MG63 (cell line): ENCODE results near the gene CACNA2D3. TPM values are rescaled to one million over a fixed set of nuclear protein-coding genes. Genes with fewer than 3 reads are reported as not detected.

Experiments used
- DNase-seq: peaks from one replicate; pipeline ENCODE4 v3.0.0-alpha.2; 2020
- H3K27me3 ChIP-seq: fragments of 250-450 bp; sonication (Bioruptor Pico); 2 replicates; pipeline ENCODE4 v1.5.1; 2020; ENCODE audit warnings: mild to moderate bottlenecking, moderate library complexity
- H3K36me3 ChIP-seq: fragments of 250-450 bp; sonication (Bioruptor Pico); 2 replicates; pipeline ENCODE4 v1.5.1; 2020; ENCODE audit warnings: mild to moderate bottlenecking, moderate library complexity
- H3K4me3 ChIP-seq: fragments of 250-450 bp; sonication (Bioruptor Pico); 2 replicates; pipeline ENCODE4 v1.5.1; 2020; ENCODE audit warnings: mild to moderate bottlenecking, moderate library complexity
- H3K9me3 ChIP-seq: fragments of 250-450 bp; sonication (Bioruptor Pico); 2 replicates; pipeline ENCODE4 v1.5.1; 2020; ENCODE audit warnings: mild to moderate bottlenecking, moderate library complexity
- total RNA-seq: library from RNA; depleted of rRNA; stranded (reverse); fragments of >200 nt; shearing (Covaris generic); gene quantifications from 2 replicates; pipeline ENCODE4 v1.2.3, GENCODE V29; 2014; ENCODE audit warnings: low replicate concordance

The CACNA2D3 gene
- total RNA-seq, 1 experiment from 2014 or later = 2.0 TPM

DNA sequence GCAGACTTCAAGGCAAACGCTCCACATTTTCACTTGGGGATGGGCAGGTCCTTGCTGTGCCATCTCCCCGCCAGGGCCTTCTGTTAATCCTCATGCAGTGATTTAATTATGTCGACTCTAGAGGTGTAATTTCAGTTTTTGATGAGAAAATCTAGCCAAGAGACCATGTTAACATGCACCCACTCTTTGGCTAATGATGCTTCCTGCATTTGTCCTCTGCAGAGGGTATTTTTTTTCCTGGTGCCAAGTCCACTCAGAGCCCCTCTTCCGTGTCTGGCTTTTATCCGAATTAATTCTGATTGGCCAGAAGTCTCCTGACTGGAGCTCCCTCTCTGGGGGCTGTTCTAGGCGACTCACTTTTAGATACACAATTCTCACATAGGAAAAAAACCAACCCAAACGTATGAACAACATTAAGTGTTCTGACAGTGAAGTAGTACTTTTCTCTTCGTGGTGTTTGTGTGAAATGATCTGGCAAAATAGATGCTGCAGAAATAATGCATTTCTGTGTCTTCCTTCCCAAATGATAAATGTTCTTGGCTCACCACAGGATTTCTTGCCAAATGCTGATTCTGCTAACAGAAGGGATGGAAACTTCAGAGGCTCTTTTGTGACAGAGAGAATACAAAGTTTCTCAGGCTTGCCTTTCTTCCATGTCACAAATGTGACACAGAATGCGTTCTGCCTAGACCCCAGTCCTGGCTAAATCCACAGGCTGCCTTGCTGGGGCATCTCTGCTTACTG is 190.0 kb downstream of the CACNA2D3 start:
- DNase-seq = no peak
- Histone ChIP-seq H3K4me3 (no peak overlapping the region), H3K27me3 (no peaks in the 10 kb centered on the region), H3K9me3 (no peaks in the 10 kb centered on the region), H3K36me3 (no peaks in the 10 kb centered on the region)

DNA sequence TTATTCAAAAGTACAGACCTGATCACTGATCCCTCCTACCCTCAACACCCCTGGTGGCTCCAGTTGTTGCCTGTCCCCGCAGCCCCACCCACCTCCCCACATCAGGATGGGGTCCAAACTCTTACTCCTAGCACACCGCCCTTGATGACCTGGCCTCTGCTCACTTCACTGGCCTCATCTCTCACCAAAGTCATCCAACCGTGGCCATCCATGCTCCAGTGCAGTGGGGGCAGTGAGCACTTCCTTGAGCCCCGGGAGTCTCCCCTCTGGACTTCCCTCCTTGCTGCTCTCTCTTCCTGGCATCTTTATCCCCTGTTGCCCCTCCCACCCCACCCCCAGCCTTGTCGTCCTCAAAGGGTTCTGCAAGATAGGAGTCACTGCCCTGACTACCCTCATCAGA is 191.1 kb downstream of the CACNA2D3 start:
- Histone ChIP-seq H3K36me3 (no peaks in the 10 kb centered on the region), H3K27me3 (no peaks in the 10 kb centered on the region), H3K9me3 (no peaks in the 10 kb centered on the region), H3K4me3 (no peak overlapping the region)
- DNase-seq = no peak

DNA sequence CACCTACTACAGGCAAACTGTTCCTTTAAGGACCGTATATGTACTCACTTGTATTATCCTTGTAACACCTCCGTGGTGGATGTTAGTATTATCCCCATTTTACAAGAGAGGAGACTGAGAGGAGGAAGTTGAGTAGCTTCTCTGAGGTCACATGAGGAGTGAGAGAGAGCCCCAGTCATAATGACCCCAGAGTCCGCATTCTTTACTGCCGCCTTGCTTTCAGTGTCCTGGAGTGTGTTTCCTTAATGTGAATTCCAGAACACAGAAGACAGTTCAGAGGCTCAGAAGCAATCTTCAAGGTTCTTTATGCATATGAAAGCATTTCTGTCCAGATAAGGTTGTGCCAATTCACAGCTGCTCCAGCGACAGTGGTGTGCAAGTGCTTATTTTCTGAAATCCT is 199.2 kb downstream of the CACNA2D3 start:
- H3K4me3 ChIP-seq = no peak overlapping the region
- no peaks in the 10 kb centered on the region for H3K9me3 ChIP-seq
- DNase-seq = no peak
- H3K27me3 ChIP-seq = no peaks in the 10 kb centered on the region
- no peaks in the 10 kb centered on the region for H3K36me3 ChIP-seq

DNA sequence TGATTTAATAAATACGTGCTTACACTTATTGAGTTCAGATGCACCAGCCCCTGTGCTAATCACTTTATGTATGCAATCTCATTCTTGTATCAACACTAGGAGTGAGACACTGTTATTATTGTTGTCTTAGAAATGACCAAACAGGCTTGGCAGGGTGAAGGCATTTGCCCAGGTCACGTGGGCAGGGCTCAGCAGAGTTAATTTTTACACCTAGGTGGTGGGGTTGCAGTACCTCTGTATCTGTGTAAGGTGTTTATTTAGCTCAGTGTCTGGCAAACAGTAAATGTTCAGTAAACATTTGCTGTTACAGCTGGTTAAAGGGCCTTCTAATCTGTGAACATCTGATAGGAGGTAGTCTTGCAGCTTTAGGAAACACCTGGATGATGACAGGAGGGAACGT is 200.0 kb downstream of the CACNA2D3 start:
- no peak overlapping the region for H3K4me3 ChIP-seq
- no peaks in the 10 kb centered on the region for H3K36me3 ChIP-seq
- no peak for DNase-seq
- H3K27me3 ChIP-seq = no peaks in the 10 kb centered on the region
- H3K9me3 ChIP-seq = no peaks in the 10 kb centered on the region

DNA sequence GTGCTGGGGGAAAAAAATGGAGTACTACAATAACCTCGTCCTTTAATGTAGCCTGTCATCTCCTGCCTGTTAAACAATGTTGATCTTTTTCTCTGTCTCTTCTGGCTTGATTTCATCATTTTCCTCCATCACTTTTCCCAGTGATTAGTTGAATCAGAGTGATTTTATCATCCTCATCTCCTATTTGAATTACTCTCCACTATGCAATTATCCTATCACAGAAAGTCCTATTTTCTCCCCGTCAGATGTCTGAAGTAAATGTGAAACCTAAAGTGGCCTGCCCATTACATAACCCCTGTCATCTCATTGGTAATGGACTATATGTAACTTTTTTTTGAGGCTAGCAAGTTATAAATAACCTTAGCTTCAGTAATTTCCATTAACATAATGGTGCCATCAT is 201.8 kb downstream of the CACNA2D3 start:
- H3K9me3 ChIP-seq = no peaks in the 10 kb centered on the region
- H3K4me3 ChIP-seq = no peak overlapping the region
- no peaks in the 10 kb centered on the region for H3K36me3 ChIP-seq
- DNase-seq = no peak
- no peaks in the 10 kb centered on the region for H3K27me3 ChIP-seq

DNA sequence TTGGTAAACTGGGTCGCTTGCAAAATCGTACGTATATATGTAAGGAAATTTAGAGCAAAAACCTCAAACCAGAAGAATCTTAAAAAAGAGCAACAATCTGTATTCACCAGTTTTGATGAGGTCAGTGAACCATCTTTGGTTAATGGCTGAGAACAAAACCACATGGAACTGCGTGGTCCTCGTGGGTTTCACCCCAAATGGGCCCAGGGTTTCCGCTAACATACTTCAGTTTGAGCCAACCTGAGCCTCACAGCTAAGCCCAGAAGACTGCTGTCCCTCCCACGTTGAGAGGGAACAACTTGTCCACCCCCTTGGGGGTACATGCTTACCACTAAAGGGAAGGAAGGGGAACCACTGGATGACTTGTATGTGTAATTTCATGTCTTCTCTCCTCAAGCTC is 204.6 kb downstream of the CACNA2D3 start:
- Histone ChIP-seq H3K9me3 (no peaks in the 10 kb centered on the region), H3K4me3 (no peak overlapping the region)
- DNase-seq = no peak

DNA sequence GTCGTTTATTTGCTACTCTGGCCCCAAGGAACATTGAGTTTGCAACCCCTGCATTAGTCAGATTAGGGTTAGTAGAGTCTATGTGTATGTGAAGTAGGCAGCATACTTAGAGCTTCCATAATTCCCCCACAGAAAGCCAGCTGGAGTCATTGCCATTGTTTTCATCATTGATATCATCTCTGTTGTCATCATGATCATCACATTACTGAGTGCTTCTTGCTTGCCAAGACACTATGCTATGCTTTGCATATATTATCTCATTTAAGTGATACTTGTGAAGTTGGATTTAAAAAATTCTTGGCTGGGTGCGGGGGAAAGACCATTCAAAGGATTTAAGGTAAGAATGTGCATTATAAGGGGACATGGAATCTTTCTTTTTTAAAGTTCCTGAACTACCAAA is 209.0 kb downstream of the CACNA2D3 start:
- no peak for DNase-seq
- no peaks in the 10 kb centered on the region for H3K36me3 ChIP-seq
- no peak overlapping the region for H3K4me3 ChIP-seq
- no peaks in the 10 kb centered on the region for H3K27me3 ChIP-seq
- no peaks in the 10 kb centered on the region for H3K9me3 ChIP-seq

More for the DNA sequence above, 204.6 kb downstream of the CACNA2D3 start:
- Histone ChIP-seq H3K27me3 (no peaks in the 10 kb centered on the region), H3K36me3 (no peaks in the 10 kb centered on the region)

DNA sequence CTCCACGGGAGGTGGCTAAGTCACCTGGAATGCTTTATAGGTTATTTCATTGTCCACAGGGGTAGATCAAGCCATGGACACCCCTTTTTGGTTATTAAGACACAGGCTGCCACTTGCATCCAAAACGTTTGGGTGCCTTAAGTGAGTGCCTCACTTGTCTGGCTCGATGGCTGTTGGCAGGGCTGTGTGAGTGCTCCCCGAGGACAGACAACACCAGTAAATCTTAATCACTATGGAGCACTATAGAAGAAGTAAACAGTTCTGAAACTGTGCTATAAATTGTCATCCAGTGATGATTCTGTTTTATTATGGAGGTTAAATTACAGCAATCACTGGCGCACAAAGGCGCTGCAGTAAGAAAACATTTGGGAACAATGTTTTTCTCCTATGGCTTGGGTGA is 215.5 kb downstream of the CACNA2D3 start:
- H3K27me3 ChIP-seq = no peaks in the 10 kb centered on the region
- DNase-seq = no peak
- H3K9me3 ChIP-seq = no peaks in the 10 kb centered on the region
- H3K4me3 ChIP-seq = no peak overlapping the region
- H3K36me3 ChIP-seq = no peaks in the 10 kb centered on the region

DNA sequence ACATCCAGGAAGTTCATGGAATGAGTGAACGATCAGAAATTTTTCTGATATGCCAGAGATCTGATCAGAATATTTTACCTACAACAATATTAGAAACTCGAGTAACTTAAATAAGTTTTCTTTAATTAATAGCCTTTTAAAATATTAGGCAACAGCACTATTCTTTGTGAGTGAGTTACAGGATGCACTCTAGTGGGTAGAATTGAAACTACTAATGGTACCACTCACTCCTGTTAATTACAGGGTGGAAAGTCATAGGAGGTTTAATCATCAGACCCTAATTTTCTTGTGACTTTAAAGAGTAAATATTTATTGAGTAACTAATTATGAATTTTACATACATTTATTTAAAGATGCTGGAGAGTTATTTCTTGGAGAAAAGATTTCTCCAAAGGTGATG is 217.3 kb downstream of the CACNA2D3 start:
- H3K27me3 ChIP-seq = no peaks in the 10 kb centered on the region
- H3K9me3 ChIP-seq = no peaks in the 10 kb centered on the region
- no peak for DNase-seq

DNA sequence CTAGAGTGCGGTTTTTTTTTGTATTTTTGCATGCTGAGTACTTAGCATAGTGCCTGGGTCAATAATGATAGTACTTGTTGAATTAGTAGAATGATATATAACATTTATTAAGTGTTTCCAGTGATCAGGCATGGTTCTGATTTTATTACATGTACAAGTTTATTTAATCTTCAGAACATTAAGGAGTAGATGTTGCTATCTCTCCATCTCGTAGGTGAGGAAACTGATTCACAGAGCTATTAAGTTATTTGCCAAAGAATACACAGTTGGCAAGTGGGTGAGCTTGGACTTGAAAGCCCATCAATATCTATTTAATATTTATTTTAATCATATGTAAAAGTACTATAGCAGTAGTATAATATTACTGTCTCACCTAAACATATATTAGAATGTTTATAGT is 219.5 kb downstream of the CACNA2D3 start:
- DNase-seq = no peak
- Histone ChIP-seq H3K4me3 (no peak overlapping the region), H3K27me3 (no peaks in the 10 kb centered on the region), H3K9me3 (no peaks in the 10 kb centered on the region), H3K36me3 (no peaks in the 10 kb centered on the region)

More for the DNA sequence above, 217.3 kb downstream of the CACNA2D3 start:
- no peak overlapping the region for H3K4me3 ChIP-seq
- H3K36me3 ChIP-seq = no peaks in the 10 kb centered on the region

DNA sequence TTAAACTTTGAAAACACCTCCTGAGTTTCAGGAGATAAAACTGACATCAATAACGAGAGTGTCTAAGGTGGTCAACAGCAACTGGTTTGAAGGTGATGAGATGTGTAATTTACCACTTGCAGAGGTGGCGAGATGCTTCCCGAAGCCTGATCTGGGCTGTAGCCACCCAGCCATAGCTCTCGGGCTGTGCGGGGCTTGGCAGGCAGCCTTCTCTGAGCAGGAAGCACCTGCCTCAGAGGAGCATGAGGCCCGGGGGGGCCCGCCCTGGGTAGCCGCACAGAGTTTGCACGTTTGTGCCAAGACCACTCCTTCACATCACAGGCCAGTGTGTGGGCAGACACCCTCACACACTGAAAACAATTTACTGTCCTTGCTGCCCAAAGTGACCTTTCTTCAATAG is 220.3 kb downstream of the CACNA2D3 start:
- DNase-seq = no peak
- H3K27me3 ChIP-seq = no peaks in the 10 kb centered on the region
- H3K9me3 ChIP-seq = no peaks in the 10 kb centered on the region
- no peaks in the 10 kb centered on the region for H3K36me3 ChIP-seq
- H3K4me3 ChIP-seq = no peak overlapping the region

DNA sequence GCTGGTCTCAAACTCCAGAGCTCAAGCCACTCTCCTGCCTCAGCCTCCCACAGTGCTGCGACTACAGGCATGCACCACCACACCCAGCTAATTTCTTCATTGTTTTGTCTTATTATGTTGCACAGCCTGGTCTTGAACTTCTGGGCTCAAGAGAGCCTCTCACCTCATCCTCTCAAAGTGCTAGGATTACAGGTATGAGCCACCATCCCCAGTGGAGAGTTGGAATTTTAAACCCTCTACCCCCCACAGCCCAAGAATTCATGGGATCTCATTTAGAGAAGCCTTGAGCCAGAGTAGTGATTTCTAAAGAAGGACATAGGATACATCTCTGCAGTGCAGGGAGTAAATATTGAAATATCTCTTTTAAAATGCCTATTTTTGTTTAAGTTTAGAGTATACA is 221.1 kb downstream of the CACNA2D3 start:
- no peaks in the 10 kb centered on the region for H3K9me3 ChIP-seq
- H3K27me3 ChIP-seq = no peaks in the 10 kb centered on the region
- no peak overlapping the region for H3K4me3 ChIP-seq
- H3K36me3 ChIP-seq = no peaks in the 10 kb centered on the region
- DNase-seq = no peak

DNA sequence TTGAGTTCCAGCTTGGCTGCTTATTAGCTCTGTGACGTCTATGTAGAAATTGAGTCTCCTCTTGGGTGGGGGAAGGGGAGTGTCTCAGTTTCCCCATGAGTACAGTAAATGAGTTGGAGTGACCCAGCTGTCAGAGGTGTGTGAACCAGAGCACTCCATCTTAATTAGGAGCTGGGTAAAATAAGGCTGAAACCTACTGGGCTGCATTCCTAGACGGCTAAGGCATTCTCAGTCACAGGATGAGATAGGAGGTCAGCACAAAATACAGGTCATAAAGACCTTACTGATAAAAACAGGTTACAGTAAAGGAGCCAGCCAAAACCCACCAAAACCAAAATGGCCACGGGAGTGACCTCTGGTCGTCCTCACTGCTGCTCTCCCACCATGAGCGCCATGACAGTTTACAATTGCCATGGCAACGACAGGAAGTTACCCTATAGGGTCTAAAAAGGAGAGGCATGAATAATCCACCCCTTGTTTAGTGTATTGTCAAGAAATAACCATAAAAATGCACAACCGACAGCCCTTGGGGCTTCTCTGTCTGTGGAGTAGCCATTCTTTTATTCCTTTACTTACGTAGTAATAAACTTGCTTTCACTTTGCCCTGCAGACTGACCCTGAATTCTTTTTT is 222.4 kb downstream of the CACNA2D3 start:
- Histone ChIP-seq H3K36me3 (no peaks in the 10 kb centered on the region), H3K4me3 (no peak overlapping the region), H3K27me3 (no peaks in the 10 kb centered on the region), H3K9me3 (no peaks in the 10 kb centered on the region)
- DNase-seq = no peak

DNA sequence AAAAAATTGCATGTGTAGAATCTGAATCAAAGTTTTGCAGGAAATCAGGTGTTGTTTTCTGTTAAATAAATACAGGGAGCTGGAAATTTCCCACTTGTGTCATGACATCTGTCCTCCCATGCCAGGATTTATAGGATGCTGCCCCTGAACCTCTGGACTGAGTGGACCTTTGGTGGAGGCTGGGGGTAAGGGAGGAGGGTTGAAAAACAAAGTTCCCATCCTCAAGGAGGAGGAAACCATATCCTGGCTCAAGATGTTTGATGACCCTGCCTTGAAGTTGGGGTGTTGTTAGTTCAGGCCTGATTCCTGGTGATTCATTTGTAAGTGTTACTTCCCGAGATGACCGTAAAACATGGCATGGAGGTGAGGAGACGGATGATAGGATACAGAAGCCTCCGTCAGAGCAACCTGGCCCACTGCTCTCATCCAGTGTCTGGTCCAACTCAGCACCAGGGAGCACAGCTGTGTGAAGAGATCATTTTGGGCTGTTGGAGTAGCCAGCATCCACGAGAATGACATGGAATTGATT is 223.6 kb downstream of the CACNA2D3 start:
- no peak for DNase-seq
- no peak overlapping the region for H3K4me3 ChIP-seq
- H3K27me3 ChIP-seq = no peaks in the 10 kb centered on the region
- no peaks in the 10 kb centered on the region for H3K36me3 ChIP-seq
- no peaks in the 10 kb centered on the region for H3K9me3 ChIP-seq

DNA sequence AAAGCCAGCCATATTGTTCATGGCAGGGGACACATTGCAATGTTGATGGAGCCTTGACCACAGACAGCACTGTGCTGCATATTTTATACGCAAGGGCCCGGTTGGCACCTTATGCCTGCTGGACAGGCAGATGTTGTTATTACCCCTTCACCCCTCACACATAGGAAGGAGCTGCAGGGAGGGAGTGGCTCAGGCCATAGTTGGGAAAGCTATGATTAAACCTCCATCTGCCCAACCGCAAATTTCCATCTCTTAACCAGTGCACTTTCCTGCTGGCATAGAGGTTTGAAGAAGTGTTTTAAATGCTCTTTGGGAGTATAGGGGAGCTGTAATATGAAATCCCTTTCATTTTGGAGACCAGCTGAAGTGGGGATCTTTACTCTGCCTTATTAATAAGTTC is 224.7 kb downstream of the CACNA2D3 start:
- no peaks in the 10 kb centered on the region for H3K27me3 ChIP-seq
- no peaks in the 10 kb centered on the region for H3K9me3 ChIP-seq
- no peak for DNase-seq
- H3K36me3 ChIP-seq = no peaks in the 10 kb centered on the region
- no peak overlapping the region for H3K4me3 ChIP-seq

DNA sequence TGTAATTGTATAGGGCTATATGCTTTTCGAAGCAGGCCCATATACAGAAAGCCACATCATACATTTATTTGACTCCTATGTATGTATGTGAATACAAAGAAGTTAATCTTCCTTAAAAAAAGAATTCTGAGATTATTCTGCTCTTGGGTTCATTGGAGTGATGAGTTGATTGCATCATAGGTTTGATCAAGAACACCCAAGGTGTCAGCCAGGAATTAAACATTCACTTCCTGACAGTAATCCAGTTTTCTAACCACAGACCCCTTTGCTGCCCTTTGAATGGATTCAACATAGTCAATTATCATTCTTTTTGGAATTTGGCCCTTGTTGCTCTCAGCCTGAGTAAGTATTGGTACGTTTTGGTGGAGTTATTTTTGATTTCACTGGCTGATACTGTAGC is 225.6 kb downstream of the CACNA2D3 start:
- Histone ChIP-seq H3K9me3 (no peaks in the 10 kb centered on the region), H3K27me3 (no peaks in the 10 kb centered on the region), H3K36me3 (no peaks in the 10 kb centered on the region), H3K4me3 (no peak overlapping the region)
- no peak for DNase-seq

DNA sequence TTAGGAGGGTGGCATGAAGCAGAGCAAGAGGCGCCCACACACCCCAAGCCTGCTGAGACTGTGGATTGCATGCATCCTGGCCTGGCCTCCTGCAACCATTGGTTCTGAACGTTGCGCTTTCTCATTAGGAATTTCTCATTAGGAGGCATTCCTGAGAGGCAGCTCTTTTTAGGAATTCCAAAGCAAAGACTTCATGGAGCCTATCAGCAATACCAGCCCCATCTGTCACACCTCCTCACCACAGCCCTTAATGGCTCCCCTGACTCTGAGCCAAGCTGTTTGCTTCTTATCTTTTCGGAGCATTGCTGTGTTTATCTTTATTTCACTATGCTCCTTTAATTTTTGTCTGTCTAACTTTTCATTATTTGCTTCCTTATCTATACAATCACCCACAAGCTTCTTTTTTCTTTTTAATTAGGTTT is 226.9 kb downstream of the CACNA2D3 start:
- no peaks in the 10 kb centered on the region for H3K9me3 ChIP-seq
- no peaks in the 10 kb centered on the region for H3K27me3 ChIP-seq
- H3K4me3 ChIP-seq = no peak overlapping the region
- H3K36me3 ChIP-seq = no peaks in the 10 kb centered on the region
- no peak for DNase-seq

DNA sequence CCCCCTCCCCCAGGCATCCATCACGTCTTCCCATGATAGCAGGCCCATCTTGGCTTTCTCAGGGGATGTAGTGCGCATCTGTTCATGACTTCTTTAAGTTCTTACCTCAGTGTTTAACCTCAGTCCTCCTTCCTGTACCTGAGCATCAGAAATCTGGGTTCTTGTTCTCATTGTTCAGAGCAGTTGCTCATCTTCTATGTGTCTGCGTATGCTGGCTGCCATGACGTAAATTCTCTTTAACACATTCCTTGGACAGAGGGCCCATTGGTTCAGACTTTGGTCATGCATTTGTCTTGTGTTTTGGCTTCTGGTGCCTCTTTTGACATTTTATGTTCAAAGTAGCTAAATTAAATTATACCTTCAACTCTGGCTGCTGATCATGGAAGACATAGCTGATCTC is 227.3 kb downstream of the CACNA2D3 start:
- H3K9me3 ChIP-seq = no peaks in the 10 kb centered on the region

More for the DNA sequence above, 227.3 kb downstream of the CACNA2D3 start:
- H3K36me3 ChIP-seq = no peaks in the 10 kb centered on the region
- DNase-seq = no peak
- H3K27me3 ChIP-seq = no peaks in the 10 kb centered on the region
- H3K4me3 ChIP-seq = no peak overlapping the region
